GM12878 (cell line): Measurements from ENCODE around the gene PDE7B. TPM values are rescaled to one million over a fixed set of nuclear protein-coding genes. Genes with fewer than 3 reads are reported as not detected.

Source experiments
- ATAC-seq: fragments of 200-7000 bp; cut with Tn5 transposase; 3 replicates; pipeline ENCODE4 v1.9.1; 2020; ENCODE audit warnings: mild to moderate bottlenecking, moderate library complexity
- BruUV-seq: library from RNA; stranded (reverse); fragments of 400-500 nt; replicated peaks from 2 replicates; lab custom pipeline; 2021; lab: Mats Ljungman, UMichigan
- CTCF ChIA-PET: fragments of 300-600 bp; sonication (Branson Sonifier 250); formaldehyde crosslinking; extraction: SDS; loops from one replicate; lab custom pipeline; 2021; ENCODE audit warnings: inconsistent platforms; lab: Yijun Ruan, JAX
- POLR2A ChIA-PET: fragments of 350-600 bp; formaldehyde crosslinking; extraction: SDS; loops from one replicate; lab custom pipeline; 2021; ENCODE audit warnings: inconsistent platforms; lab: Charles Lee
- RAD21 ChIA-PET: fragments of 300-600 bp; sonication (Branson Sonifier 250); formaldehyde crosslinking; loops from one replicate; lab custom pipeline; 2023; ENCODE audit warnings: antibody characterized with exemption; ENCODE audit not compliant: unreplicated experiment; lab: Charles Lee
- SMC1A ChIA-PET: fragments of 300-600 bp; sonication (Branson Sonifier 250); formaldehyde crosslinking; loops from one replicate; lab custom pipeline; 2023; ENCODE audit not compliant: unreplicated experiment, uncharacterized antibody; lab: Charles Lee
- DNase-seq: peaks from one replicate; pipeline ENCODE4 v3.0.0-alpha.2; 2011; ENCODE audit warnings: low read depth, low spot score
- FAIRE-seq: peaks from 3 replicates; lab custom pipeline; 2011; peaks lifted over from hg19 to GRCh38; lab: Jason Lieb, UNC
- H2AFZ ChIP-seq: 2 replicates; pipeline ENCODE4 v1.6.0; 2011; ENCODE audit warnings: low read depth, low read length, control low read depth; ENCODE audit not compliant: control insufficient read depth
- H3K27ac ChIP-seq: 2 replicates; pipeline ENCODE4 v1.5.1; 2011; ENCODE audit warnings: control low read depth; ENCODE audit not compliant: control insufficient read depth, insufficient read depth
- H3K27me3 ChIP-seq, 2 experiments: replicated peaks in 1 of 2; 2 replicates each; pipeline versions ENCODE4 v1.6.0 to v1.6.1; 2011; ENCODE audit warnings: low read length in 1 of 2; ENCODE audit not compliant: control insufficient read depth in 2 of 2, insufficient read depth in 2 of 2
- H3K36me3 ChIP-seq, 2 experiments: 2 replicates each; pipeline ENCODE4 v1.5.1; 2011; ENCODE audit warnings: low read length in 1 of 2; ENCODE audit not compliant: control insufficient read depth in 2 of 2, insufficient read depth in 2 of 2
- H3K4me1 ChIP-seq: 2 replicates; pipeline ENCODE4 v1.6.1; 2011; ENCODE audit warnings: mild to moderate bottlenecking, low read length, moderate library complexity, mixed read lengths; ENCODE audit not compliant: control insufficient read depth, insufficient read depth
- H3K4me2 ChIP-seq: 2 replicates; pipeline ENCODE4 v1.6.0; 2011; ENCODE audit warnings: control low read depth; ENCODE audit not compliant: control insufficient read depth, insufficient read depth
- H3K4me3 ChIP-seq: fragments of 200-600 bp; sonication (generic); 2 replicates; pipeline ENCODE4 v1.5.1; 2016
- H3K79me2 ChIP-seq: 2 replicates; pipeline ENCODE4 v1.6.0; 2011; ENCODE audit warnings: low read length; ENCODE audit not compliant: control insufficient read depth, insufficient read depth
- H3K9ac ChIP-seq: 2 replicates; pipeline ENCODE4 v1.8.0; 2011; ENCODE audit warnings: low read length, control low read depth, mixed read lengths; ENCODE audit not compliant: control insufficient read depth, insufficient read depth
- H3K9me3 ChIP-seq: replicated peaks from 3 replicates; pipeline ENCODE4 v1.5.1; 2011; ENCODE audit warnings: mild to moderate bottlenecking, low read length; ENCODE audit not compliant: control insufficient read depth, insufficient read depth
- H4K20me1 ChIP-seq: 2 replicates; pipeline ENCODE4 v1.6.0; 2011; ENCODE audit not compliant: control insufficient read depth, insufficient read depth
- ATF7 ChIP-seq: fragments of 450-650 bp; IDR thresholded peaks from 2 replicates; pipeline ENCODE4 v1.6.1; 2016; ENCODE audit warnings: low read depth, mild to moderate bottlenecking
- CHD2 ChIP-seq: IDR thresholded peaks from 2 replicates; pipeline ENCODE4 v1.6.1; 2011; ENCODE audit warnings: low read depth, low read length, improper control_type of control experiment, borderline replicate concordance
- CHD4 ChIP-seq: fragments of 200-600 bp; sonication (generic); IDR thresholded peaks from 2 replicates; pipeline ENCODE4 v1.6.1; 2016; ENCODE audit warnings: mild to moderate bottlenecking
- FOXK2 ChIP-seq: fragments of 450-650 bp; IDR thresholded peaks from 2 replicates; pipeline ENCODE4 v1.6.1; 2017; ENCODE audit warnings: mild to moderate bottlenecking, moderate library complexity
- HDAC6 ChIP-seq: fragments of 200-600 bp; sonication (generic); IDR thresholded peaks from one replicate; pipeline ENCODE4 v1.8.0; 2017; ENCODE audit warnings: antibody characterized with exemption; ENCODE audit not compliant: unreplicated experiment
- IKZF2 ChIP-seq, 2 experiments: fragments of 450-650 bp; IDR thresholded peaks; 2 replicates each; pipeline ENCODE4 v1.6.1; 2017; ENCODE audit warnings: mild to moderate bottlenecking in 2 of 2, moderate library complexity in 2 of 2
- MXI1 ChIP-seq: fragments of 150-350 bp; IDR thresholded peaks from 2 replicates; pipeline ENCODE4 v1.6.1; 2011; ENCODE audit warnings: low read depth, mild to moderate bottlenecking, inconsistent platforms, low read length, improper control_type of control experiment
- RFX5 ChIP-seq: IDR thresholded peaks from 2 replicates; pipeline ENCODE4 v1.6.1; 2011; ENCODE audit warnings: low read depth, low read length, improper control_type of control experiment
- SUPT20H ChIP-seq: IDR thresholded peaks from 2 replicates; pipeline ENCODE4 v1.6.1; 2011; ENCODE audit warnings: low read depth, mild to moderate bottlenecking, low read length, moderate library complexity, borderline replicate concordance; ENCODE audit not compliant: control insufficient read depth
- ZNF217 ChIP-seq: fragments of 450-650 bp; IDR thresholded peaks from 2 replicates; pipeline ENCODE4 v1.6.1; 2017; ENCODE audit warnings: antibody characterized with exemption, mild to moderate bottlenecking
- WGBS: methylation state at CpG from one replicate; pipeline ENCODE4 v1.1.6; 2016; ENCODE audit warnings: low lambda C conversion rate; ENCODE audit not compliant: insufficient replicate concordance, insufficient coverage; ENCODE audit errors: missing lambda C conversion rate; 5-methylcytosine and 5-hydroxymethylcytosine counted together
- in situ Hi-C: fragments of 300-500 bp; cut with MboI; formaldehyde crosslinking; loops from 9 replicates; pipeline ENCODE4 v1.14.3; 2018; ENCODE audit warnings: mixed read lengths
- intact Hi-C: fragments of 100-400 bp; cut with micrococcal nuclease; formaldehyde crosslinking; loops from one replicate; pipeline ENCODE4 v1.14.2; 2022; ENCODE audit not compliant: unreplicated experiment
- polyA plus RNA-seq, 11 experiments: library from polyadenylated mRNA; depleted of rRNA in 4 of 11; unstranded in 6 of 11; stranded (reverse) in 5 of 11; fragments of >200 nt; fragmentation: Nextera tagmentation in 4 of 11; fragmentation: Illumina TruSeq in 1 of 11; extraction: Ambion mirVana in 4 of 11; extraction: Trizol in 1 of 11; gene quantifications; 1 replicate in 1 of 11; 2 replicates in 10 of 11; pipeline versions ENCODE4 v1.2.1 to v1.2.3, GENCODE V29; 2011 to 2016; ENCODE audit warnings: inconsistent platforms in 2 of 11, missing spikeins in 2 of 11, low read depth in 1 of 11
- total RNA-seq, 4 experiments: library from RNA; depleted of rRNA in 3 of 4; stranded (reverse); fragments of >200 nt in 3 of 4; fragmentation: Illumina TruSeq in 1 of 4; extraction: Trizol in 1 of 4; gene quantifications; 2 replicates each; pipeline versions ENCODE4 v1.2.1 to v1.2.3, GENCODE V29; 2013 to 2021
- TF ChIP-seq, protein P1 (sequence below): fragments of 150-350 bp; IDR thresholded peaks from 2 replicates; pipeline ENCODE4 v1.6.1; 2014; ENCODE audit warnings: mild to moderate bottlenecking, low read depth, low read length
- TF ChIP-seq, protein P2 (sequence below): fragments of 450-650 bp; IDR thresholded peaks from 2 replicates; pipeline ENCODE4 v1.6.1; 2016; ENCODE audit warnings: mild to moderate bottlenecking
- TF ChIP-seq, protein P3 (sequence below): fragments of 150-350 bp; IDR thresholded peaks from 2 replicates; pipeline ENCODE4 v1.6.1; 2016; ENCODE audit warnings: low read depth, low read length

PDE7B gene
- total and polyA plus RNA-seq, 10 of the 15 experiments (the other 5 are each of a cell fraction or from before 2014, with no cell fraction given): not detected

DNA sequence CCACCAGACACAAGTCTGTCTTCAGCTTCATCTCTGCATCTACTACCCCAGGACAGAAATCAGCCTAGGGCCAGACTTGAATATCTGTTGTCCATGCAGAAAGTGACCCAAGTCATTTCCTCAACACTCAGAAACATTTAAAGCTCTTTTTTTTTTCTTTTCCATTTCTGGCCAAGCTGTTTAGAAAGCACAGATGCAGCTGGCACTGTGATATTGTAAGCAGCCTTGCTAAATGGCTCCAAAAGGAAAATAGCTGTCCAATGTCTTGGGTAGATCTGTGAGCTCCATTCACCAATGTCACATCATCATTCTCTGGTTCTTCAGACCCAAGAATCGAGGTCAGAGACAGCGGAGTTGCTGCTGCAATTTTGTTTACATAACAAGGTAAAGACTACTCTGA lies 174.2 kb downstream of the PDE7B start:
- Histone ChIP-seq H3K27me3 (peaks cover 0 to 6% of the 10 kb centered on the region in 2 experiments; a peak in 2 of 4 replicates), H3K9ac (no peak overlapping the region), H3K4me3 (no peak overlapping the region), H3K4me2 (no peak overlapping the region), H3K27ac (no peak overlapping the region), H3K9me3 (no peaks in the 10 kb centered on the region), H3K4me1 (no peaks in the 10 kb centered on the region), H3K36me3 (no peaks in the 10 kb centered on the region), H3K79me2 (no peaks in the 10 kb centered on the region), H2AFZ (no peak overlapping the region), H4K20me1 (no peaks in the 10 kb centered on the region)
- DNase-seq: no peak
- FAIRE-seq: no peak
- in situ Hi-C loops: no loop called here
- CTCF ChIA-PET: no interaction called here
- RAD21 ChIA-PET: no interaction called here
- no TSS peak for BruUV-seq
- SMC1A ChIA-PET: no interaction called here
- ATAC-seq: no peak
- 13% methylated on average over 2 of the region's 2 CpGs for WGBS
- POLR2A ChIA-PET: no interaction called here
- TF ChIP-seq MXI1: no peak
- no peak for TF ChIP-seq SUPT20H
- intact Hi-C loops: no loop called here

DNA sequence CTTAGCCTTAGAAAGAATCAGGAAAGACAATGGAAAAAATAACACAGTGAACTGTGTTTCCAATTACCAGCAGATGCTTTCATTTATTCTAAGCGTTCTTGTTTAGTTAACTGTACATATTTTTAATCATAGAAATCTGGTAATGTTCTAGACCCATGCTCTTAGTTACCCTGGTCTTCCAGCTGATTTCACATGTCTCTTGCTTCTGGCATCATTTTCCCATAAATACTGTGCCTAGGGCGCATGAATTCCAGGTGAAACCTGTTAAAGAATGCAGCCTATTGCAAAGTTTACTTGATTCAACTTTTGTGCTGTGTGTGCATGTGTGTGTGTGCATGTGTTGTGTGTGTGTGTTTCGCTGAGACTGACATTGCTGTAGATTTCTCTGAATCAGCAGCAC lies 178.6 kb downstream of the PDE7B start:
- Histone ChIP-seq H3K4me2 (no peak overlapping the region), H3K4me1 (no peaks in the 10 kb centered on the region), H3K4me3 (no peak overlapping the region), H2AFZ (no peak overlapping the region), H3K27me3 (no peaks in the 10 kb centered on the region; a peak in 1 of 4 replicates), H3K9me3 (no peaks in the 10 kb centered on the region), H3K36me3 (no peaks in the 10 kb centered on the region), H3K9ac (no peak overlapping the region), H3K27ac (no peak overlapping the region), H3K79me2 (no peaks in the 10 kb centered on the region), H4K20me1 (no peaks in the 10 kb centered on the region)
- intact Hi-C loops: loop anchor here (10.0 kb wide), 1 partner anchor 285 kb away; no protein-coding TSS in a partner anchor
- no peak for ATAC-seq
- 0% methylated on average over 3 of the region's 3 CpGs for WGBS
- ChIA-PET CTCF (no interaction called here), POLR2A (no interaction called here), SMC1A (no interaction called here), RAD21 (no interaction called here)
- no peak for DNase-seq
- BruUV-seq: no TSS peak
- FAIRE-seq: no peak
- in situ Hi-C loops: no loop called here
- TF ChIP-seq, protein P1, sequence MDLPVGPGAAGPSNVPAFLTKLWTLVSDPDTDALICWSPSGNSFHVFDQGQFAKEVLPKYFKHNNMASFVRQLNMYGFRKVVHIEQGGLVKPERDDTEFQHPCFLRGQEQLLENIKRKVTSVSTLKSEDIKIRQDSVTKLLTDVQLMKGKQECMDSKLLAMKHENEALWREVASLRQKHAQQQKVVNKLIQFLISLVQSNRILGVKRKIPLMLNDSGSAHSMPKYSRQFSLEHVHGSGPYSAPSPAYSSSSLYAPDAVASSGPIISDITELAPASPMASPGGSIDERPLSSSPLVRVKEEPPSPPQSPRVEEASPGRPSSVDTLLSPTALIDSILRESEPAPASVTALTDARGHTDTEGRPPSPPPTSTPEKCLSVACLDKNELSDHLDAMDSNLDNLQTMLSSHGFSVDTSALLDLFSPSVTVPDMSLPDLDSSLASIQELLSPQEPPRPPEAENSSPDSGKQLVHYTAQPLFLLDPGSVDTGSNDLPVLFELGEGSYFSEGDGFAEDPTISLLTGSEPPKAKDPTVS: no peak
- TF ChIP-seq, protein P2, sequence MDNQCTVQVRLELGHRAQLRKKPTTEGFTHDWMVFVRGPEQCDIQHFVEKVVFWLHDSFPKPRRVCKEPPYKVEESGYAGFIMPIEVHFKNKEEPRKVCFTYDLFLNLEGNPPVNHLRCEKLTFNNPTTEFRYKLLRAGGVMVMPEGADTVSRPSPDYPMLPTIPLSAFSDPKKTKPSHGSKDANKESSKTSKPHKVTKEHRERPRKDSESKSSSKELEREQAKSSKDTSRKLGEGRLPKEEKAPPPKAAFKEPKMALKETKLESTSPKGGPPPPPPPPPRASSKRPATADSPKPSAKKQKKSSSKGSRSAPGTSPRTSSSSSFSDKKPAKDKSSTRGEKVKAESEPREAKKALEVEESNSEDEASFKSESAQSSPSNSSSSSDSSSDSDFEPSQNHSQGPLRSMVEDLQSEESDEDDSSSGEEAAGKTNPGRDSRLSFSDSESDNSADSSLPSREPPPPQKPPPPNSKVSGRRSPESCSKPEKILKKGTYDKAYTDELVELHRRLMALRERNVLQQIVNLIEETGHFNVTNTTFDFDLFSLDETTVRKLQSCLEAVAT: no peak
- no peak for TF ChIP-seq IKZF2 (IDR thresholded peaks at IDR 0.05)
- no peak for TF ChIP-seq CHD2
- no peak for TF ChIP-seq ZNF217
- no peak for TF ChIP-seq ATF7
- TF ChIP-seq HDAC6: no peak
- TF ChIP-seq CHD4: no peak
- TF ChIP-seq, protein P3, sequence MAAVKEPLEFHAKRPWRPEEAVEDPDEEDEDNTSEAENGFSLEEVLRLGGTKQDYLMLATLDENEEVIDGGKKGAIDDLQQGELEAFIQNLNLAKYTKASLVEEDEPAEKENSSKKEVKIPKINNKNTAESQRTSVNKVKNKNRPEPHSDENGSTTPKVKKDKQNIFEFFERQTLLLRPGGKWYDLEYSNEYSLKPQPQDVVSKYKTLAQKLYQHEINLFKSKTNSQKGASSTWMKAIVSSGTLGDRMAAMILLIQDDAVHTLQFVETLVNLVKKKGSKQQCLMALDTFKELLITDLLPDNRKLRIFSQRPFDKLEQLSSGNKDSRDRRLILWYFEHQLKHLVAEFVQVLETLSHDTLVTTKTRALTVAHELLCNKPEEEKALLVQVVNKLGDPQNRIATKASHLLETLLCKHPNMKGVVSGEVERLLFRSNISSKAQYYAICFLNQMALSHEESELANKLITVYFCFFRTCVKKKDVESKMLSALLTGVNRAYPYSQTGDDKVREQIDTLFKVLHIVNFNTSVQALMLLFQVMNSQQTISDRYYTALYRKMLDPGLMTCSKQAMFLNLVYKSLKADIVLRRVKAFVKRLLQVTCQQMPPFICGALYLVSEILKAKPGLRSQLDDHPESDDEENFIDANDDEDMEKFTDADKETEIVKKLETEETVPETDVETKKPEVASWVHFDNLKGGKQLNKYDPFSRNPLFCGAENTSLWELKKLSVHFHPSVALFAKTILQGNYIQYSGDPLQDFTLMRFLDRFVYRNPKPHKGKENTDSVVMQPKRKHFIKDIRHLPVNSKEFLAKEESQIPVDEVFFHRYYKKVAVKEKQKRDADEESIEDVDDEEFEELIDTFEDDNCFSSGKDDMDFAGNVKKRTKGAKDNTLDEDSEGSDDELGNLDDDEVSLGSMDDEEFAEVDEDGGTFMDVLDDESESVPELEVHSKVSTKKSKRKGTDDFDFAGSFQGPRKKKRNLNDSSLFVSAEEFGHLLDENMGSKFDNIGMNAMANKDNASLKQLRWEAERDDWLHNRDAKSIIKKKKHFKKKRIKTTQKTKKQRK: no peak
- no peak for TF ChIP-seq FOXK2
- no peak for TF ChIP-seq RFX5
